HEK293T (cell line): ENCODE measurements around the gene SUCLG1.

Experiments used
- BHLHE40 ChIP-seq: fragments of 450-650 bp; IDR thresholded peaks from 2 replicates; pipeline ENCODE4 v1.6.1; 2016; ENCODE audit warnings: mild to moderate bottlenecking, moderate library complexity, borderline replicate concordance
- CTBP1 ChIP-seq: fragments of 450-650 bp; IDR thresholded peaks from 2 replicates; pipeline ENCODE4 v1.6.1; 2016; ENCODE audit warnings: borderline replicate concordance
- ELF4 ChIP-seq: fragments of 450-650 bp; IDR thresholded peaks from 2 replicates; pipeline ENCODE4 v1.6.1; 2017; ENCODE audit warnings: antibody characterized with exemption
- FOXA1 ChIP-seq: fragments of 450-650 bp; IDR thresholded peaks from 2 replicates; pipeline ENCODE4 v1.6.1; 2016; ENCODE audit warnings: mild to moderate bottlenecking
- FOXK2 ChIP-seq: fragments of 450-650 bp; IDR thresholded peaks from 2 replicates; pipeline ENCODE4 v1.6.1; 2016; ENCODE audit warnings: mild to moderate bottlenecking
- FOXM1 ChIP-seq: fragments of 450-650 bp; IDR thresholded peaks from 2 replicates; pipeline ENCODE4 v1.6.1; 2017; ENCODE audit warnings: mild to moderate bottlenecking, borderline replicate concordance
- L3MBTL2 ChIP-seq: fragments of 450-650 bp; conservative IDR thresholded peaks from 2 replicates; pipeline ENCODE4 v1.6.1; 2016; ENCODE audit warnings: mild to moderate bottlenecking
- LEF1 ChIP-seq: fragments of 450-650 bp; IDR thresholded peaks from 2 replicates; pipeline ENCODE4 v1.6.1; 2017; ENCODE audit warnings: mild to moderate bottlenecking, borderline replicate concordance
- NFRKB ChIP-seq: fragments of 450-650 bp; IDR thresholded peaks from 2 replicates; pipeline ENCODE4 v1.6.1; 2016; ENCODE audit warnings: mild to moderate bottlenecking, moderate library complexity
- SP1 ChIP-seq: fragments of 450-650 bp; IDR thresholded peaks from 2 replicates; pipeline ENCODE4 v1.6.1; 2017
- SUZ12 ChIP-seq: fragments of 450-650 bp; IDR thresholded peaks from 2 replicates; pipeline ENCODE4 v1.6.1; 2016; ENCODE audit warnings: mild to moderate bottlenecking
- TARDBP ChIP-seq: fragments of 450-650 bp; IDR thresholded peaks from 2 replicates; pipeline ENCODE4 v1.6.1; 2016
- TF ChIP-seq, protein P1 (sequence below): fragments of 450-650 bp; IDR thresholded peaks from 2 replicates; pipeline ENCODE4 v1.6.1; 2016

DNA sequence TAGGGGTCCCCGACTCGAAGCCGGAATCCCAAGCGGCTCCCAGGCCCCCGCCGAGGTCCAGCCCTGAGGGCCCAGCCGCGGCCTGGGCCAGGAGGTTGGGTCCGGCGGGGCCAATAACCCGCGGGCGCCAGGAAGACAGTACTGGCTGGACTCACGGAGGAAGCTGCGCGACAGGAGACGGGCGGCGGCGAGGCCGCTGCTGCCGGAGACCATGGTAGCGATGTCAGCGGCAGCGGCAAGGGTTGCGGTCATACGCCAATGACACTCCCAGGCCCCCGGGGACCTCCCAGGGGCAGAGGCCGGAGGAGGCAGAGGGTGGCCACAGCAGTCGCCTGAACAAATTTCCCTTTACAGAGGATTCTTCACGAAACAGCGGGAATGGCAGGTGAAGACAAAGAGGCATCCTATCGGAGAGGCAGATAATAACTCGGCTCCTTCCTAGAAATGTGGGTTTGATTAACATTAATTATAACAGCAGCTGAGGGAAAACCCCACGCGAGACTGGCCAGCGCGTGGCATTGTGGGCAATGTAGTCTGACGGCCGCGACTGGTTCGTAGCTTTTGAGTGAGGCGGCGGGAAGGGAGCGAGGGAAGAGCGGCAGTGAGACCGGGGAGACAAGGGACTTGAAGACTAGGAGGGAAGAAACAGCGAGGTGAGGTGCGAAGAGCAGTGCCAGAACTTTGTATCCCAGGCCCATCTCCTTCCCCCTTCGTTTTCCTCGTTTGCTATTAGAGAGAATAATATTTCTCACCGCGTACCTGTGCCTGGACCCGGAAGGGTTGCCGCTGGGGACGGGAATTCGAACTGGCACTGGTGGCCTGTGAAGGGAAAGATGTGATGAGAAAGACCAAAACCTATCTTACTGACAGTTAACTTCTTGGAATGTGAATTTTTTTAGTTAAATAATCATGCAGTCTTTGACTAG is at the start of gene SUCLG1:
- TF ChIP-seq CTBP1 (no peak), FOXA1 (no peak), TARDBP (peak; percentile 46; the same call in 1 of the 2 replicates), SUZ12 (no peak), ELF4 (no peak; the same call in 1 of the 2 replicates), FOXK2 (no peak), NFRKB (no peak), LEF1 (no peak), FOXM1 (no peak), BHLHE40 (no peak), L3MBTL2 (peak; percentile 90), SP1 (no peak)
- TF ChIP-seq, protein P1, sequence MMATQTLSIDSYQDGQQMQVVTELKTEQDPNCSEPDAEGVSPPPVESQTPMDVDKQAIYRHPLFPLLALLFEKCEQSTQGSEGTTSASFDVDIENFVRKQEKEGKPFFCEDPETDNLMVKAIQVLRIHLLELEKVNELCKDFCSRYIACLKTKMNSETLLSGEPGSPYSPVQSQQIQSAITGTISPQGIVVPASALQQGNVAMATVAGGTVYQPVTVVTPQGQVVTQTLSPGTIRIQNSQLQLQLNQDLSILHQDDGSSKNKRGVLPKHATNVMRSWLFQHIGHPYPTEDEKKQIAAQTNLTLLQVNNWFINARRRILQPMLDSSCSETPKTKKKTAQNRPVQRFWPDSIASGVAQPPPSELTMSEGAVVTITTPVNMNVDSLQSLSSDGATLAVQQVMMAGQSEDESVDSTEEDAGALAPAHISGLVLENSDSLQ = peak; percentile 14; the same call in 1 of the 2 replicates
